Measurements from ENCODE around the gene SLC13A5. TPM values are rescaled to one million over a fixed set of nuclear protein-coding genes. Genes with fewer than 3 reads are reported as not detected.

SLC13A5 gene
- total RNA-seq, 1 experiment from 2014 or later: 0.92 TPM

DNA sequence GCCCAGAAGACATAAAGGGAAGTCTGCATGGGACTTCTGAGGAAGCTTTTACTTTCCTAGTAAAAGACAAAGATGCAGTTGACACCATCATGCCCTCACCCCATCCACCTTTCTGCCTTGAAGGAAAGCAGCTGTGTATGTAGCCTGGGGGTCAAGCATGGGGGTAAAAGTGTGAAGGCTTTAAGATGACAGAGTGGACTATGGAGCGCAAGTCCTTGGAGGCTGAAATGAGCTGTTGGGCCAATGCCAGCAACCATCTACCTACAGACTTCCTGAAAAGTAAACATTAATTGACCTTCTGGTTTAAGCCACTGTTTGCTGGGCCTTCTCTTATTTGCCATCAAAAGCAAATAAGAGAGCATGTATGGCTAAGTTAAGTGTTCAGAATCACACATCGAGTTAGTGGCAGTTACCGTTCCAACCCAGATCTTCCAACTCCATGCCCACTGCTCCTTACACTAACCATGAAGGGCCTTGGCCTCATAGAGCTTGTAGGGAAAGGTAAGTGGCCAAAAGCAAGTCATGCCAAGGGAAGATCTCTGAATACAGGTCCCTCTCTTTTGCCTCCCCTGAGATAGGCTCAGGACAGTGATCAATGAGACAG lies 30.0 kb downstream of the SLC13A5 start:
- Histone ChIP-seq H3K79me2 (ENCODE audit: low read depth) (no peaks in the 10 kb centered on the region), H3K27ac (no peak overlapping the region), H2AFZ (no peak overlapping the region), H3K4me1 (replicated peaks; ENCODE audit: insufficient read depth) (no peaks in the 10 kb centered on the region), H4K20me1 (ENCODE audit: insufficient read depth) (no peaks in the 10 kb centered on the region), H3F3A (ENCODE audit: insufficient read depth, low read depth) (no peaks in the 10 kb centered on the region), H3K36me3 (ENCODE audit: low read depth) (no peaks in the 10 kb centered on the region), H3K27me3 (ENCODE audit: insufficient read depth, low read depth) (no peaks in the 10 kb centered on the region), H3K9me3 (ENCODE audit: insufficient read depth, low read depth) (no peaks in the 10 kb centered on the region), H3K9me2 (ENCODE audit: insufficient read depth) (no peaks in the 10 kb centered on the region), H3K4me3 (no peak overlapping the region), H3K4me2 (no peak overlapping the region)
- no TSS peak for BruUV-seq (replicated peaks)
- CTCF ChIA-PET: no interaction called here
- peak in 1 of 2 experiments; percentile 31 for DNase-seq
- TF ChIP-seq CTCF (conservative IDR thresholded peaks at IDR 0.05): no peak
- TF ChIP-seq EZH2 (IDR thresholded peaks at IDR 0.05; ENCODE audit: low read depth): no peak
- intact Hi-C loops (cut with micrococcal nuclease; ENCODE audit: unreplicated experiment): no loop called here
- POLR2A ChIA-PET (ENCODE audit: unreplicated experiment): no interaction called here

DNA sequence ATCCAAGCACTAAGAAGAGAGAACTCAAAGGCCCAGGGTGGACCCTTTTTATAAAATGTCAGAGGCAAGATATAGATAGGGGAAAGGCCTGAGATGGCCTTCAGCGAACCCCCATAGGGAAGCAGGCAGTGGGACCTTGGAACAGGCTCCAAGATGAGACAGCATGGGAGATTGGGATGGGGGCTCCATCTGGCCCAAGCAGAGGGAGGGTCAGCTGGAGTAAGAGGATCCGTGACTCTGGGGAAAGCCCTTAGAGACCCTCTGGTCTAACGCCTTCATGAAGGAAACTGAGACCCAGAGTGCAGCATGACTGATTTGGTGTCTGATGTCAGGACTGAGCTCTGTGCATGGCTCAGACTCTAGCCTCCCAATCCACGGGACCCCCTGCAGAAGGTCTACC lies 30.8 kb downstream of the SLC13A5 start:
- Histone ChIP-seq H3K27me3 (ENCODE audit: insufficient read depth, low read depth) (no peaks in the 10 kb centered on the region), H3K4me2 (no peak overlapping the region), H3K27ac (no peak overlapping the region), H3K4me3 (no peak overlapping the region), H2AFZ (no peak overlapping the region), H3K36me3 (ENCODE audit: low read depth) (no peaks in the 10 kb centered on the region), H3F3A (ENCODE audit: insufficient read depth, low read depth) (no peaks in the 10 kb centered on the region), H3K9me3 (ENCODE audit: insufficient read depth, low read depth) (no peaks in the 10 kb centered on the region), H3K9me2 (ENCODE audit: insufficient read depth) (no peaks in the 10 kb centered on the region), H3K4me1 (replicated peaks; ENCODE audit: insufficient read depth) (no peaks in the 10 kb centered on the region), H4K20me1 (ENCODE audit: insufficient read depth) (no peaks in the 10 kb centered on the region), H3K79me2 (ENCODE audit: low read depth) (no peaks in the 10 kb centered on the region)
- CTCF ChIA-PET: interaction anchor here (0.6 kb wide), 1 partner anchor 501 kb away, joined by 3 read pairs; no protein-coding TSS in a partner anchor
- intact Hi-C loops (cut with micrococcal nuclease; ENCODE audit: unreplicated experiment): no loop called here
- POLR2A ChIA-PET (ENCODE audit: unreplicated experiment): no interaction called here
- TF ChIP-seq CTCF (conservative IDR thresholded peaks at IDR 0.05) (no peak), EZH2 (IDR thresholded peaks at IDR 0.05; ENCODE audit: low read depth) (no peak)
- DNase-seq: no peak
- BruUV-seq (replicated peaks): no TSS peak

DNA sequence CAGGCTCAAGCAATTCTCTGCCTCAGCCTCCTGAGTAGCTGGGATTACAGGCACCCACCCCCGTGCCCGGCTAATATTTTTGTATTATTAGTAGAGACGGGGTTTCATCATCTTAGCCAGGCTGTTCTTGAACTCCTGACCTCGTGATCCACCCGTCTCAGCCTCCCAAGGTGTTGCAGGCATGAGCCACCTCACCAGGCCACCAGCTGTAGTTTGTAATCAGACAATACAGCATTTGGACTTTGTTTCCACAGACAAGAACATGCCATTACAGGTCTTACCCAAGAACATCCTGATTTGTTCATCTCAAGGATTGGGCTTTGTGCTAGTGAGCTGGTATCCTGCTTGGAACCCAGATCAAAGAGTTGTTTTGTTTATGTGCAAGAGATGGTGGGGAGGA lies 31.5 kb downstream of the SLC13A5 start:
- peak in 1 of 2 experiments; percentile 29 for DNase-seq
- Histone ChIP-seq H3F3A (ENCODE audit: insufficient read depth, low read depth) (no peaks in the 10 kb centered on the region), H3K79me2 (ENCODE audit: low read depth) (no peaks in the 10 kb centered on the region), H3K9me2 (ENCODE audit: insufficient read depth) (no peaks in the 10 kb centered on the region), H3K9me3 (ENCODE audit: insufficient read depth, low read depth) (no peaks in the 10 kb centered on the region), H2AFZ (no peak overlapping the region), H3K27me3 (ENCODE audit: insufficient read depth, low read depth) (no peaks in the 10 kb centered on the region), H4K20me1 (ENCODE audit: insufficient read depth) (no peaks in the 10 kb centered on the region), H3K4me2 (no peak overlapping the region), H3K4me1 (replicated peaks; ENCODE audit: insufficient read depth) (no peaks in the 10 kb centered on the region), H3K4me3 (no peak overlapping the region), H3K36me3 (ENCODE audit: low read depth) (no peaks in the 10 kb centered on the region), H3K27ac (no peak overlapping the region)
- TF ChIP-seq CTCF (conservative IDR thresholded peaks at IDR 0.05): no peak
- no peak for TF ChIP-seq EZH2 (IDR thresholded peaks at IDR 0.05; ENCODE audit: low read depth)
- ChIA-PET CTCF (no interaction called here), POLR2A (ENCODE audit: unreplicated experiment) (no interaction called here)
- no TSS peak for BruUV-seq (replicated peaks)
- intact Hi-C loops (cut with micrococcal nuclease; ENCODE audit: unreplicated experiment): no loop called here
